HFF-Myc (cell line): ENCODE measurements around the gene EXT2.

ENCODE experiments used
- DNase-seq: peaks from one replicate; pipeline ENCODE4 v3.0.0-alpha.2; 2011; ENCODE audit warnings: low read depth; ENCODE audit errors: extremely low read depth
- H3K4me3 ChIP-seq: replicated peaks from 2 replicates; pipeline ENCODE4 v1.5.1; 2011; ENCODE audit warnings: low read depth, mild to moderate bottlenecking, control low read depth, low read length
- CTCF ChIP-seq: IDR thresholded peaks from 2 replicates; pipeline ENCODE4 v1.5.1; 2012; ENCODE audit warnings: mild to moderate bottlenecking, low read depth, low read length, control low read depth; ENCODE audit errors: missing control alignments

Gene EXT2

GRCh38 chr11:44212128-44212527 is 116.7 kb downstream of the EXT2 start:
- no peak for TF ChIP-seq CTCF
- H3K4me3 ChIP-seq, result no peak overlapping the region
- DNase-seq, result no peak

- no peak overlapping the region for H3K4me3 ChIP-seq
- no peak for DNase-seq
- no peak for TF ChIP-seq CTCF
Observed at GRCh38 chr11:44213148-44213547, 117.7 kb downstream of the EXT2 start.

DNA sequence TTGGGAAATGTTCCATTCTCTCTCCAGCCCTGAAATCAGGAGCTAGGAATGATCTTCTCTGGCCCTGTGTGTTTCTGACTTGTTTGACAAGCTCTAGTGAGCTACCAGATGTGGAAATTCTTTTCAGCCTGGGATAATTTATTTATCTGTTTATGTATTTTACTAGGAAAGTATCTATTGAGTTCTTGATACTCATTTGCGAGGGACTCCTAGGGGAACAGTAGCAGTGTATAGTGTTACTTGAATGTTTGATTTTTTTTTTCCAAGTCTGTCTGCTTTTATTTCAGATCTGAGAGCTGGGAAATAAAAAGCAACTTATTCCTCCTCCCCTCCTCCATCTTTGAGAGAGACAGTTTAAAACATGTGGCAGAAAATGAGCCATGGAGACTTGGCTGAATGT is 122.0 kb downstream of the EXT2 start:
- TF ChIP-seq CTCF, result no peak
- no peak for DNase-seq
- H3K4me3 ChIP-seq, result no peak overlapping the region

DNA sequence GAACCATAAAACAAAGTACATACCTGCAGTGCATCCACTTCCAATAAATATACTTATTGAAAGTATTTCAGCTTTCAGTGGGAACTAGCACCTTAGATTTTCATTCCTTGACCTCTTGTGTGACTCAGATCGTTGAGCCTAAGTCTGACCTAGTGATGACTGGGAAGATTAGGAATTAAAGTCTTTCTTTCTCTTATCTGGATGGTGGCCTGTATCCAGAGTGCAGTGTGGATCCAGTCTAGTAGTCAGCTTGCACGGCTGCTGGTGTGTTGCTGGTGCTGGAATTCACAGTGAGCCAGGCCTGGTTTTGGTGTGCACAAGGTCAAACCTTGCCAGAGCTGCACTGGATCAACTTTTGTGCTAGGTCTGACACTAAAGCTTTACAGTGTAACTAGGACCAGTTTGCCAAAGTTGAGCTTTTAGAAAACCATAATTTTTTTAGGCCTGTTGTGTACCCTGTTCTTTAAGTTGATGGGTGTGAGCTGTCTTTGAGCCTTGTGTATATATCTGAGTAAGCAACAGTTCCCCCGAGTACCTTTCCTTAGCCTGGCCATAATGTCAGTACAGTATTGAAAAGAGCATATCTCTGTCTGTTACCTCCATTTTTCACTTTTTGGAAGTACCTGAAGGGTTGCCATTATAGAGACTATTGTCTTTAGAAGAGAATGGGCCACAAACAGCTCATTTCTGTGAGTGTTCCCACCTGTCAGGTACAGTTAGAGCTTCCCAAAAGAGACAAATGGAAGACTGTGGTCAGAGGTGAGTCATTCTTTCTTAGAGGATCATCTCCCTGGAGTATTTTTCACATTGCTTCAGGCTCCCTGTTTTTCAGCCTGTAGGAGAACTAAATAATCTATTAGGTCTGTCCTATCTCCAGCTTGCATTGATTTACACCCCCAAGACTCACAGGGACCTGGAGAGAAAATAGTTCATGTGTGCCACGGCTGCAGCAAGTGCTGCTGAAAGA is 124.6 kb downstream of the EXT2 start:
- H3K4me3 ChIP-seq, result no peak overlapping the region
- no peak for TF ChIP-seq CTCF
- DNase-seq, result no peak

GRCh38 chr11:44221456-44221855 is 126.0 kb downstream of the EXT2 start:
- TF ChIP-seq CTCF, result no peak
- no peak for DNase-seq
- no peak overlapping the region for H3K4me3 ChIP-seq

- no peak for TF ChIP-seq CTCF
- no peak overlapping the region for H3K4me3 ChIP-seq
- no peak for DNase-seq
Observed at GRCh38 chr11:44221992-44222391, 126.5 kb downstream of the EXT2 start.

- DNase-seq, result no peak
- H3K4me3 ChIP-seq, result no peak overlapping the region
- TF ChIP-seq CTCF, result no peak
Observed at GRCh38 chr11:44223238-44223637, 127.8 kb downstream of the EXT2 start.
